K562 (cell line): Measurements from ENCODE around the gene PHC3. TPM values are rescaled to one million over a fixed set of nuclear protein-coding genes. Genes with fewer than 3 reads are reported as not detected.

ENCODE experiments used
- ATAC-seq: fragments of 200-7000 bp; cut with Tn5 transposase; 3 replicates; pipeline ENCODE4 v1.9.1; 2020; ENCODE audit warnings: moderate library complexity
- BruUV-seq: library from RNA; stranded (reverse); fragments of 400-500 nt; replicated peaks from 2 replicates; lab custom pipeline; 2021; lab: Mats Ljungman, UMichigan
- CTCF ChIA-PET: fragments of 300-600 bp; formaldehyde crosslinking; extraction: SDS; loops from one replicate; lab custom pipeline; 2021; ENCODE audit warnings: low intra/inter-chr PET ratio; lab: Yijun Ruan, JAX
- POLR2A ChIA-PET: fragments of 300-600, 350-650 bp; sonication (Branson Sonifier 250); formaldehyde crosslinking; extraction: SDS; loops from one replicate; lab custom pipeline; 2021; ENCODE audit warnings: antibody characterized with exemption, inconsistent platforms; lab: Yijun Ruan, JAX
- DNase-seq, 4 experiments: peaks; one replicate each; pipeline versions ENCODE4 v3.0.0 to v3.0.0-alpha.2; 2011 to 2018; ENCODE audit warnings: low spot score in 3 of 4, mixed read lengths in 3 of 4; ENCODE audit errors: extremely low read depth in 1 of 4
- FAIRE-seq: peaks from 2 replicates; lab custom pipeline; 2011; peaks lifted over from hg19 to GRCh38; lab: Jason Lieb, UNC
- H2AFZ ChIP-seq: 2 replicates; pipeline ENCODE4 v1.6.0; 2011; ENCODE audit warnings: low read depth, low read length, control low read depth, inconsistent platforms
- H3K27ac ChIP-seq: fragments of 200-600 bp; 3 replicates; pipeline ENCODE4 v1.8.0; 2011; ENCODE audit warnings: low read depth, mild to moderate bottlenecking, control low read depth, inconsistent platforms, low read length, moderate library complexity, mixed read lengths; ENCODE audit errors: extremely low read depth
- H3K27me3 ChIP-seq, 2 experiments: fragments of 300-600 bp in 1 of 2; 2 replicates in 1 of 2; 3 replicates in 1 of 2; pipeline versions ENCODE4 v1.6.0 to v1.8.0; 2011; ENCODE audit warnings: inconsistent platforms in 2 of 2, low read length in 2 of 2, mild to moderate bottlenecking in 1 of 2, mixed read lengths in 1 of 2, moderate library complexity in 1 of 2; ENCODE audit not compliant: control insufficient read depth in 2 of 2, insufficient read depth in 2 of 2
- H3K36me3 ChIP-seq: fragments of 300-600 bp; 3 replicates; pipeline ENCODE4 v1.8.0; 2011; ENCODE audit warnings: mild to moderate bottlenecking, low read length, inconsistent platforms; ENCODE audit not compliant: control insufficient read depth, insufficient read depth
- H3K4me1 ChIP-seq, 2 experiments: fragments of 200-600 bp in 1 of 2; replicated peaks in 1 of 2; 2 replicates in 1 of 2; 3 replicates in 1 of 2; pipeline versions ENCODE4 v1.5.1 to v1.8.0; 2011; ENCODE audit warnings: inconsistent platforms in 2 of 2, low read length in 2 of 2, mild to moderate bottlenecking in 1 of 2, mixed read lengths in 1 of 2, moderate library complexity in 1 of 2; ENCODE audit not compliant: control insufficient read depth in 2 of 2, insufficient read depth in 2 of 2
- H3K4me2 ChIP-seq: 2 replicates; pipeline ENCODE4 v1.6.1; 2011; ENCODE audit warnings: low read length, control low read depth, inconsistent platforms, mixed read lengths; ENCODE audit not compliant: insufficient read depth
- H3K4me3 ChIP-seq: fragments of 200-600 bp; sonication (generic), shearing (Covaris generic); 2 replicates; pipeline ENCODE4 v1.5.1; 2016; ENCODE audit warnings: control low read depth, inconsistent platforms
- H3K79me2 ChIP-seq: fragments of 200-600 bp; 3 replicates; pipeline ENCODE4 v1.8.0; 2011; ENCODE audit warnings: low read length, inconsistent platforms; ENCODE audit not compliant: control insufficient read depth, insufficient read depth
- H3K9ac ChIP-seq, 2 experiments: 2 replicates each; pipeline versions ENCODE4 v1.6.0 to v1.6.1; 2011; ENCODE audit warnings: low read depth in 2 of 2, low read length in 2 of 2, control low read depth in 1 of 2, inconsistent platforms in 1 of 2, mild to moderate bottlenecking in 1 of 2, mixed read lengths in 1 of 2; ENCODE audit not compliant: insufficient read depth in 1 of 2
- H3K9me1 ChIP-seq: one replicate; pipeline ENCODE4 v1.6.0; 2011; ENCODE audit warnings: inconsistent platforms, mild to moderate bottlenecking, low read length, moderate library complexity; ENCODE audit not compliant: control insufficient read depth, insufficient read depth
- H3K9me3 ChIP-seq: replicated peaks from 2 replicates; pipeline ENCODE4 v1.5.1; 2011; ENCODE audit warnings: low read depth, low read length, inconsistent platforms; ENCODE audit not compliant: control insufficient read depth, insufficient read depth
- H4K20me1 ChIP-seq: replicated peaks from 2 replicates; pipeline ENCODE4 v1.6.1; 2011; ENCODE audit warnings: low read length, inconsistent platforms, mixed read lengths; ENCODE audit not compliant: control insufficient read depth, insufficient read depth
- CEBPB ChIP-seq: fragments of 450-650 bp; IDR thresholded peaks from 2 replicates; pipeline ENCODE4 v1.6.1; 2016; ENCODE audit warnings: missing genetic modification characterization, missing compliant biosample characterization
- CREB5 ChIP-seq: fragments of 250-450 bp; sonication (Bioruptor Pico); IDR thresholded peaks from 2 replicates; pipeline ENCODE4 v1.5.0; 2020; ENCODE audit warnings: mild to moderate bottlenecking
- ESRRA ChIP-seq: fragments of 450-650 bp; IDR thresholded peaks from 2 replicates; pipeline ENCODE4 v1.6.1; 2014; ENCODE audit warnings: low read depth, mild to moderate bottlenecking, moderate library complexity, borderline replicate concordance
- HDAC8 ChIP-seq: fragments of 450-650 bp; IDR thresholded peaks from 2 replicates; pipeline ENCODE4 v1.6.1; 2016; ENCODE audit warnings: mild to moderate bottlenecking, missing genetic modification characterization, moderate library complexity, missing compliant biosample characterization
- OTX1 ChIP-seq: fragments of 450-650 bp; formaldehyde crosslinking; IDR thresholded peaks from 2 replicates; pipeline ENCODE4 v1.4.0; 2022; ENCODE audit warnings: mild to moderate bottlenecking
- ZBTB34 ChIP-seq: fragments of 250-450 bp; sonication (Bioruptor Pico); IDR thresholded peaks from 2 replicates; pipeline ENCODE4 v1.8.0; 2021; ENCODE audit warnings: mild to moderate bottlenecking, moderate library complexity
- WGBS: fragments of 100-300 bp; shearing (Covaris generic); methylation state at CpG from one replicate; pipeline ENCODE4 v1.1.6; 2016; ENCODE audit warnings: low coverage, mixed read lengths; ENCODE audit not compliant: insufficient coverage; ENCODE audit errors: missing lambda C conversion rate; 5-methylcytosine and 5-hydroxymethylcytosine counted together
- in situ Hi-C: fragments of 300-500 bp; cut with MboI; formaldehyde crosslinking; loops from 4 replicates; pipeline ENCODE4 v1.15.0; 2018; ENCODE audit warnings: inconsistent platforms, mixed read lengths
- intact Hi-C: fragments of 100-400 bp; cut with micrococcal nuclease; formaldehyde crosslinking; loops from 2 replicates; pipeline ENCODE4 v1.14.2; 2022
- polyA plus RNA-seq, 8 experiments: library from polyadenylated mRNA; depleted of rRNA in 4 of 8; stranded (reverse) in 5 of 8; unstranded in 3 of 8; fragments of >200 nt; fragmentation: Nextera tagmentation in 2 of 8; fragmentation: Illumina TruSeq in 1 of 8; extraction: Ambion mirVana in 2 of 8; extraction: Trizol in 1 of 8; gene quantifications; 2 replicates each; pipeline versions ENCODE4 v1.2.1 to v1.2.3, GENCODE V29; 2011 to 2014; ENCODE audit warnings: inconsistent platforms in 1 of 8, missing spikeins in 1 of 8
- total RNA-seq, 7 experiments: library from RNA; depleted of rRNA in 6 of 7; stranded (reverse); fragments of >200 nt in 6 of 7; fragmentation: Illumina TruSeq in 2 of 7; extraction: Trizol in 2 of 7; gene quantifications; 2 replicates each; pipeline versions ENCODE4 v1.2.1 to v1.2.3, GENCODE V29; 2011 to 2021; ENCODE audit warnings: low replicate concordance in 1 of 7

The PHC3 gene
- total and polyA plus RNA-seq, 9 of the 15 experiments (the other 6 are each of a cell fraction or from before 2014, with no cell fraction given) = 3.1 to 21.6 (median 10.5) TPM

- TF ChIP-seq ESRRA = no peak
- no peak for TF ChIP-seq HDAC8 (tag)
Observed at GRCh38 chr3:170095771-170096170, 85.8 kb downstream of the PHC3 start (continued).

- H2AFZ ChIP-seq = no peak overlapping the region
- no peaks in the 10 kb centered on the region for H3K9me3 ChIP-seq
- FAIRE-seq (no peak), ATAC-seq (no peak), DNase-seq (no peak)
- no peaks in the 10 kb centered on the region for H4K20me1 ChIP-seq
- H3K4me1 ChIP-seq = no peaks in the 10 kb centered on the region
- H3K9me1 ChIP-seq = no peaks in the 10 kb centered on the region
- TF ChIP-seq ZBTB34 = no peak
- 0 out of 2 replicates have a peak, but pooled peaks have one; percentile 18 for TF ChIP-seq CEBPB (tag)
- TF ChIP-seq OTX1 (CRISPR knock-in tag) = no peak
- no peak for TF ChIP-seq CREB5 (CRISPR knock-in tag)
- peaks cover 67% of the 10 kb centered on the region for H3K36me3 ChIP-seq
- no peak overlapping the region for H3K27ac ChIP-seq
- H3K27me3 ChIP-seq = no peaks in the 10 kb centered on the region
- POLR2A ChIA-PET = interaction anchor here (0.5 to 0.9 kb wide), 2 partner anchors 16 to 261 kb away, joined by 3 to 4 read pairs; no protein-coding TSS in a partner anchor
- intact Hi-C loops (no loop called here), in situ Hi-C loops (no loop called here)
- H3K9ac ChIP-seq = no peak overlapping the region
- BruUV-seq = no TSS peak
- H3K79me2 ChIP-seq = no peaks in the 10 kb centered on the region
- H3K4me2 ChIP-seq = no peak overlapping the region
- 91% methylated on average over 3 of the region's 3 CpGs for WGBS
- CTCF ChIA-PET = no interaction called here
- H3K4me3 ChIP-seq = no peak overlapping the region
Observed at GRCh38 chr3:170092907-170093306, 88.6 kb downstream of the PHC3 start.
